EL (cell line): Measurements from ENCODE around the gene KCNV2.
"Not testable (repeated sequence)": the region's sequence is repeated elsewhere in the genome, so short reads cannot be mapped to it uniquely, and the experiment has no call there.

Experiments
- DNase-seq: peaks from one replicate; pipeline ENCODE4 v3.0.0-alpha.2; 2016

Gene KCNV2

DNA sequence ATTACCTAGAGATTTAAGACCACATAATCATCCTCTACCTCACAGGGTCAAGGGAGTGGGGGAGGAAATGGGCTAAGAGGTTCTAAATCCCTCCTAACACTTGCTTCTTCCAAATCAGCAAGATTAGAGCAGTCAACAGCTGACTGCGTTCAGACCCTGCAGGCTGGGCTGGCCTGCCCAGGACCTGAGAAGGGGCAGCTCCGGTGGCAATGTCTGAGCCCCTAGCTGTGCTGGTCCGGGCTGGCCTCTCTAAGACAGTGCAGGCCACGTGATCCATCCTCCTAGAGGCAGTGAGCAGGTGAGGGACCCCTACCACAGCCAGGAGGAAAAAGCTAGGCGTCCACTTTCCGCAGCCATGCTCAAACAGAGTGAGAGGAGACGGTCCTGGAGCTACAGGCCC lies at the start of gene KCNV2:
TSS of gene KCNV2 (plus strand) at position 126 of the 400 bp plus-strand sequence. CDS start at position 356, 230 bp downstream.
- no peak for DNase-seq

DNA sequence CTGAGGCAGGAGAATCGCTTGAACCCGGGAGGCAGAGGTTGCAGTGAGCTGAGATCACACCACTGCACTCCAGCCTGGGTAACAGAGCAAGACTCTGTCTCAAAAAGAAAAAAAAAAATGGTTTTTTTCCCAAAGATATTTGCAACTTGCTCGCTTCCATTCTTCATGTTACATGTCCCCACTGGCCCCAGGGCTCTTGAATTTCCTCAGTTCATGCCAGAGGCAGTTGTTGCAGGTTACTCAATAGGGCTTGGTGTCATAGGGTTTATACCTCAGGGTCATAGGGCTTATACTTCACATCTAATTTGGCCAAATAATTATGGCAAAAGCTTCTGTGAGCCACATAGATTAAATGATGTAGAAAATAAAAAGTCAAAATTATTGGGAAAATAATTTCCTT lies 44.1 kb upstream of the KCNV2 start:
- DNase-seq = no peak

DNA sequence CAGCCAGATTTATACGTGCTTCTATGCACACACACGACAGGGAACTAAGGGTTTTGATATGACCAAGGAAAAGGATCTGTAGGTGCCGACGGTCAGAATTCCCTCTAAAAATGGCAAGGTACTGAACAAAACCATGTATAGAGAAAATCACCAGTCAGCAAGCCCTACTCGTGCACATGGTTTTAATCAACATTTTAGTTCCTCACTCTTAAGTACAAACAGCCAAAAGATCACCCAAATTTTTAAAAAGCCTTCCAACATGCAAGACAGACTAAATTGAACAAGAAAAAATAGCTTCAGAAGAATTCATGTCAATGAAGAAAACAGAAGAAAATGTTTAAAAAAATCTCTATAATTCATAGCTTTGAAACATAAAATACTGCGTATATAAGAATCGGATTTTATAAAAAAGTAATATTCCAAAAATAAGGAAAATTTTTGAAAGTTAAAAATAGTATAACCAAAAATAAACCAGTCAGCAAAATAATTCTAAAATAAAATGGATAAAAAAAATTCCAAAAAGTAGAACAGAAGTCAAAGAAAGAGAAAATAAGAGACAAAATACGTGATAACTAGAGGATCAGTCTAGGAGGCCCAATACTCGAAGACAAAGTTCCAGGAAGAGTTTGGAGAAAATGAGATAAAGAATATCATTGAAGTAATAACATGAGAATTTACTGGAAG lies 43.0 kb upstream of the KCNV2 start:
- DNase-seq = no peak

GRCh38 chr9:2675834-2676233 lies 41.5 kb upstream of the KCNV2 start:
- DNase-seq = no peak

DNA sequence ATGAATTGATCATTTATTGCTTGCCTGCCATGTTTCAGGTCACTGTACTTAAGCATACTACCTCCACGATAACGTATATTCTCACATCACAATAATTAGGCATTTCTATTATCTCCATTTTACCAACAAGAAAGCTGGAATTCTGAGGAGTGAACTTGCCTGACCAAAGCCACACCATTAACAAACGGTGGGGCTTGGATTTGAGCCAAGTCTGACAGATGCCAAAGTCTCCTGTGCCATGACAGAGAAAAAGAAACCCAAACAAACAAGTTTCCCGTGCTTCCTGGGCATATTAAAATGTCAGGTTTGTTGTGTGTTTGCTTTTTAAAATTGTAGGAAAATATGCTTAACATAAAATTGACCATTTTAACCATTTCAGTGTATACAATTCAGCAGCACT lies 40.8 kb upstream of the KCNV2 start:
- no peak for DNase-seq

DNA sequence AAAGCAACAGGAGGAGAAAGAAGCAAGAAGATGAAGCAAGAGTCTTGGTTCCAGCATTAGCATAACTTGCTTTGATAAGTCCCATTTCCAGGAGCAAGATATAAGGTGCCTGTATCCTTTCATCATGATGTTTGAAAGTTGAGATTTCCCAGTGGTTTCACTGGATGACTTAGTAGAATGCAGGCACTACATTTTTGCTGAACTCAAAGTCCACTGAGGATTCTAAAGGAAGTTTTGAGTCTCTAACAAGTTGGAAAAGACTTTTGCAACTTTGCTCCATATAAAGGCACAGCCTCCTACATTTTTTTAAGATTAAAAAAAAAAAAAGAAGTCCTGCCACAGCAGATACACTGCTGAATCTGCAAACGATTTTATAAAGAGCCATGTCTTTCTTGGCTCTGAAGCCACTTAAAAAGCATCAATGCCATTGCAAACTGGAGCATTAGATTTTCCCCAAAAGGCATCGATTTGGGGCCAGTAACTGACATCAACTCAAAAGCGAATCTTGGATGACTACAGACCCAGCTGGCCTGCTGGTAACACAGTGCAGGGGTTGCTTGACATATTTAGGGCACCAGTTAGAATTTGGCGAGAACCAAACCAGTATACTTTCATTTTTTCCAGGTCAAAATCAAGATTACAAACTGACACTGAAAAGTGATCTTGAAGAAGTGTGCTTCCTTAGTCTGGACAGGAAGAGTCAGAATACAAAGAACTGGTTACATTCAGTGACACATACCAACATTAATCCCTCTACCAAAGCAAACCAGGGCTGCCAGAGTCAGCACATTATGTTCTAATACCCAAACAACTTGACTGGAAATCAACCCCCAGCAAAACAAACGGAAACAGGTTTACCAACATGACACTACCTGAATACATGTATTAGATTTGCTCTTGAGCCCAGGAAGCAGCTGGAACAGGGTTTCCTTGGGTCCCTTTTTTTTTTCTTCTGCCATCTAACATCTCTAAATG lies 39.1 kb upstream of the KCNV2 start:
- DNase-seq = no peak

- no peak for DNase-seq
These were observed 38.3 kb upstream of the KCNV2 start for GRCh38 chr9:2679011-2679410.

- no peak for DNase-seq
These were observed 35.3 kb upstream of the KCNV2 start for GRCh38 chr9:2681981-2682380.

DNA sequence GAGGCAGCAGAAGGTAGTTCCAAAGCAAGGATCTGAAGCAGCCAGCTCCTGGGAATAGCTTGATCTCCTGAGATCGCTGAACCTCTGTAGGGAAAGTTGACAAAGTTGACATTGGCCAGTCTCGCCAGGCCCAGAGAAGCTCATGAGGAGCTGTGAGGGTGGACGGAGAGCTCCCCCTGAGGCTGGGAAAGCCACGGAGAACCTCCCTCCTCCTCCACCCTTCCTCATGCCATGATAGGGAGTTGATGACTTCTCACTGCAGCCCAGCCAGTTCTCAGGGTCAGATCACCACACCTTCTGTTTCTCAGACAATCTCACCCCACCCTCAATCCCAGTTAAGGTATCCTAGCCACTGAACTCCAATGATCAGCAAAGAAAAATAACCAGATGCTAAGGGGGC lies 30.4 kb upstream of the KCNV2 start:
- DNase-seq = no peak

DNA sequence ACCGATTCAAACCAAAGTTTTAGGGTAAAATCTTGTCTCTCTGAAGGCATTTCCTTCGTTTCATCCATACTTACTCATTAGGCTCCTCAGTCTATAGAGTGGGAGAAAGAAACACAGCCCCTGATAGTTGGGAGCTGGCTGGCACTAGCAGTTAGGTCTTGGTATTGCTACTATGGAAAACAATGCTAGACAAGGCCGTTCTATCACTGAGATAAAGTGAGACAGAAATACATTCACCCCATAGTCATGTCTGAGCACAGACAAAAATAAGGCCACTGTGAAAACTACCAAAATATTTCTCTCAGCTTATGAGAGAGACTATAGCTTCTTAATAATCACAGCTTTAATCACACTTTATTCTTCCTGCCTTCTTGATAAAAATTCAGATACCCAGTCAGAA lies 28.7 kb upstream of the KCNV2 start:
- DNase-seq = no peak

DNA sequence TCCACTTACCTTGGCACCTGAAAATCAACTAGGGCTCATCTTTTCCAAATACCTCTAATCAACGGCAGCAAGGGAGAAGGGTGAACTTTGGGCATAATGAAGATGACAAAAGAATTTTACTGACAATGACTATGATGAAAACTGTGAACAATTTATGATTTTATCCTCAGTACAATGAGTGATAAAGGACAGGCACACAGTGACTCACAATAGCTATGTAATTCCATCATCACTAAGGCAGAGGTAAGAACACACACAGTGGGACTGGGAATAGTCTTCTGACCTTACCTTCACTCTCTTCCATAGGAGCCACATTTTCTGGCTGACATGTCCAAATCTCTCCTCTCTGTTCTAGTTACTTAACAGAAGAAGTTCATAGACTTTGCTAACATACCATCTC lies 26.1 kb upstream of the KCNV2 start:
- DNase-seq = no peak

DNA sequence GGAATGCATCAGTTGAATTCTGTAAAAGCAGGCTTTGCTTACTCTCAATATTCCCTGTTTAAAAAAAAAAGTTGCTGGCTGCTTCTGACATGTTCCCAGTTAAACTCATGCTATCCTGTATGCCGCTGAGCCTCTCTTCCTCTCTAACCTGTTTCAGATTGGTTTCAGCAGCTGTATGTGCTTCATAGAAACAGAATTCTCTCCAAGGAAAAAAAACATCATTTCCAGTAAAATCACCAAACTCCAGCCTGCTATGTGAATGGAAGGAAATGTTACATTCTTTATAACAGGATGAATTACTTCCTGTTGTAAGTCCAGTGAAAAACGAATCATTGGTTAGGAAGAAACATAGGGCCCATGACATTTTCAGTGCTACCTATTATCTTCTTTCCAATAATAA lies 25.7 kb upstream of the KCNV2 start:
- DNase-seq = no peak

GRCh38 chr9:2693056-2693455 lies 24.3 kb upstream of the KCNV2 start:
- DNase-seq = no peak

- no peak for DNase-seq
These were observed 19.8 kb upstream of the KCNV2 start for GRCh38 chr9:2697492-2697891.

DNA sequence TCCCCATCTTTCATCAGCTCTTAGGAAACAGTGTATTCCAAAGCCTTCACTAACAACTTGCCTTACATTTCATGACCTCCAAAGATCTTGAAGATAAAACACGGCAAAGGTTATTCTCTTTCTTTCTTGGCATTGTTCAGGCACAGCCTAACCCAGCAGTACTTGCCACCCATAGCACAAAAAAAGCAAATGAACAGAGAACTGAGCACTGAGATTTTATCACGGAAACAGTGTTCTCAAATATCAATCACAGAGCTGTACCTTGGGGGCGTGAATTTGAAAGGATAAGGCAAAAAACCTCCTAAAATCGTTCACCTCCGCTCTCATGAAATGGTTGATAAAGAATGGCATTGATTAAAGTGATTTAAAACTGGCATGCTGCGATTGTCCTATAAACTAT lies 16.9 kb upstream of the KCNV2 start:
- DNase-seq = no peak

DNA sequence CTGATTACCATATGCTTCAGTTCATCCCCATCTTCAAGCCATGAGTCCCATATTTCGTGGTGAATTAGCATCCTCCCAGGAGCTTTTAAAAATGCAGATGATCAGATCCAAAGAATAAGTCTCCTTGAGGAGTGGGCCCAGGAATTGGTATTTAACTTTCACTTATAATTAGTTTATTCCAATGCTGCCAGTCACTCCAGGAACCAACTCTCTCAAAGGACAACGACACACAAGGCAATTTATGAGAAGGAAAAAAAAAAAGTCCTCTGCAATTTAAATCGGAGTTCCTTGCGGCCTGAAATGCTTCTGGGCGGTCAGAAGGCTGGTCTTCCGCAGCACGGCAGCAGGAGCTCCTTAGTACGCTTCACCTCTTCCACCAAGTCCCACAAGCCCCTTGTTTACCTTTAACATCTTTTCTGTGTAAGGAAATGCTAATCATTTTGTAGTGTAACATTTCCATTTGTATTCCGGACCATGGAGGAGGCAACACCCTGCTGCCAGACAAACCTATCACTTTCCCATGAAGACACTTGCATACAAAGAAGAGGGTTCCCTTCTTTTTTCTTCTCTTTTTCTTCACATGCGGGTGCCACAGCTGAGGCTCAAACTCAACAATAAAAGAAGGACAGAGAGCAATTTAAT lies 16.3 kb upstream of the KCNV2 start:
- no peak for DNase-seq

- DNase-seq = no peak
These were observed 12.8 kb upstream of the KCNV2 start for GRCh38 chr9:2704504-2704903.

DNA sequence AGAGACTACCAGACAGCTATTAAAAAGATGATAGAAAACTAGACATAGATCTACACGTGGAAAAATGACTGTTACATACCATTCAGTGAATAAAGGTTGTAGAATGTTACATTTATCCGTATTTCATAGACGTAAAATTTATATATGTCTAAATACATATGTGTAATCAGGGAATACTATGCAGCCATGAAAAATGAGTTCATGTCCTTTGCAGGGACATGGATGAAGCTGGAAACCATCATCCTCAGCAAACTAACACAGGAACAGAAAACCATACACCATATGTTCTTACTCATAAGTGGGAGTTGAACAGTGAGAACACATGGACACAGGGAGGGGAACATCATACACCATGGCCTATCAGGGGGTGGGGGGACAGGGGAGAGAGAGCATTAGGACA lies 10.1 kb upstream of the KCNV2 start:
- not testable (repeated sequence) for DNase-seq

GRCh38 chr9:2709645-2710101 lies 7.6 kb upstream of the KCNV2 start:
- DNase-seq = no peak

GRCh38 chr9:2711716-2712115 lies 5.6 kb upstream of the KCNV2 start:
- no peak for DNase-seq

GRCh38 chr9:2718001-2718697 lies 839 bp downstream of the KCNV2 start:
- DNase-seq = no peak

GRCh38 chr9:2718698-2719033 lies 1.4 kb downstream of the KCNV2 start:
- DNase-seq = no peak

DNA sequence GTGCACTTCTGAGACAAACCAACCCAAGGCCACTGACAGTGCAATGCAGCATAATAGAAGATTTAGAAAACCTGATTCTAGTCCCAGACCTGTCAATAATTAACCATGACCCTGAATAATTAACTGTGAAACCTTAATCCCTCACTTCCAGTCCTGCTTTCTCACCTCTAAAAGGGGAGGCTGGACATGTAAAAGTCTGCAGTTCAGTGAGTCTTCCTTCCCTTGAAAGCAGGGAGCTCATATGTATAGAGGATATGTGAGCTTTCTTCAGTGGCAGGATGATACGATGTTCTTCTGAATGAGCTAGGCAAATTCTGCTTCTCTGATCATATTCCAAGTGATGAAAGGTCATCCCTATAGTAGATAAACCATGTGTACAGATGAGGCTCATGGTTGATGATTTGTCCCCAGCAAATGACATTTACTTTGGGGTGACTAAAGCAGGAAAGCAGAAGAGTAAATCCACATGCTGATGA lies 2.9 kb downstream of the KCNV2 start:
- DNase-seq = no peak
